Measurements from ENCODE around the gene MRE11.

DNA sequence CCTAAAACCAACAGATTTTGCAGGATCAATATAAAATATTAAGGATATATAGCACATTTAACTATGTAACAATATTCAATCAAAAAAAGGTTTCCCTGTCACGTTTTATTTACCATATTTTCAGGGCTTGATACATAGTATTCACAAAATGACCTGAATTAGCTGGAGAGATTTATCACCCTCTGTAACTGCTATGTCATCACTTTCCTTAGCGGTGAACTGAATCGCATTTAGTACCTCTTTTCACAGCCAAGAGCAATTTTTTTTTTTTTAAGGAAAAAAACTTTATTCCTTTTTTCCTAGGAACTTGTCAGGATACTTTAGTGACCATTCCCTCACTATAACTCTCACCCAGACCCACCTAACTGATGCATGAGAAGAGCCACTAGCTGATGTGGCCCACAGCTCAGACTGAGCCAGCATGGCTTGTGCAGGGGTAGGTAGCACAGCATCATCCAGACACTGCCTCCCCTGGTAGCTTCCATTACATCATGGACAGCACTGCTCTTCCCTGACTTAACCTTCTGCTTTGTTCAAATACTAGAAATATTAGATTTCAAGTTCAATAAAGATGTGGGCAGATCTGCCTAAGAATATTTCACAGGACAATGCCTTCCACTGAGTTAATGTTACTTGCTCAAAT is 75.4 kb downstream of the MRE11 start:
- TF ChIP-seq, protein P1, sequence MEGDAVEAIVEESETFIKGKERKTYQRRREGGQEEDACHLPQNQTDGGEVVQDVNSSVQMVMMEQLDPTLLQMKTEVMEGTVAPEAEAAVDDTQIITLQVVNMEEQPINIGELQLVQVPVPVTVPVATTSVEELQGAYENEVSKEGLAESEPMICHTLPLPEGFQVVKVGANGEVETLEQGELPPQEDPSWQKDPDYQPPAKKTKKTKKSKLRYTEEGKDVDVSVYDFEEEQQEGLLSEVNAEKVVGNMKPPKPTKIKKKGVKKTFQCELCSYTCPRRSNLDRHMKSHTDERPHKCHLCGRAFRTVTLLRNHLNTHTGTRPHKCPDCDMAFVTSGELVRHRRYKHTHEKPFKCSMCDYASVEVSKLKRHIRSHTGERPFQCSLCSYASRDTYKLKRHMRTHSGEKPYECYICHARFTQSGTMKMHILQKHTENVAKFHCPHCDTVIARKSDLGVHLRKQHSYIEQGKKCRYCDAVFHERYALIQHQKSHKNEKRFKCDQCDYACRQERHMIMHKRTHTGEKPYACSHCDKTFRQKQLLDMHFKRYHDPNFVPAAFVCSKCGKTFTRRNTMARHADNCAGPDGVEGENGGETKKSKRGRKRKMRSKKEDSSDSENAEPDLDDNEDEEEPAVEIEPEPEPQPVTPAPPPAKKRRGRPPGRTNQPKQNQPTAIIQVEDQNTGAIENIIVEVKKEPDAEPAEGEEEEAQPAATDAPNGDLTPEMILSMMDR (IDR thresholded peaks at IDR 0.05) = no peak
- TF ChIP-seq POLR2AphosphoS5 (IDR thresholded peaks at IDR 0.05) (no peak), POLR2A (IDR thresholded peaks at IDR 0.05) (no peak)
